HG03066 (cell line): ENCODE results near the gene FNBP1.
"Not testable (repeated sequence)": the region's sequence is repeated elsewhere in the genome, so short reads cannot be mapped to it uniquely, and the experiment has no call there.

Experiments used
- ATAC-seq: cut with Tn5 transposase; IDR thresholded peaks from one replicate; pipeline ENCODE4 v1.9.1; 2021; ENCODE audit warnings: low read depth; ENCODE audit not compliant: unreplicated experiment

The FNBP1 gene

GRCh38 chr9:129964901-129965734, 77.9 kb downstream of the FNBP1 start:
- ATAC-seq, result no peak

GRCh38 chr9:129962889-129963703, 79.9 kb downstream of the FNBP1 start:
- peak; percentile 74 for ATAC-seq

GRCh38 chr9:129962451-129962864, 80.5 kb downstream of the FNBP1 start:
- ATAC-seq, result no peak

GRCh38 chr9:129958796-129959195, 84.2 kb downstream of the FNBP1 start:
- no peak for ATAC-seq

- ATAC-seq, result no peak
These were observed 88.0 kb downstream of the FNBP1 start for GRCh38 chr9:129954868-129955550.

- ATAC-seq, result no peak
These were observed 89.3 kb downstream of the FNBP1 start for GRCh38 chr9:129953736-129954135.

- ATAC-seq, result no peak
These were observed 90.7 kb downstream of the FNBP1 start for GRCh38 chr9:129952337-129952736.

GRCh38 chr9:129949821-129950220, 93.2 kb downstream of the FNBP1 start:
- ATAC-seq, result no peak

- not testable (repeated sequence) for ATAC-seq
These were observed 94.4 kb downstream of the FNBP1 start for GRCh38 chr9:129948626-129949025.

GRCh38 chr9:129946246-129946995, 96.6 kb downstream of the FNBP1 start:
- ATAC-seq, result no peak

- no peak for ATAC-seq
These were observed 97.7 kb downstream of the FNBP1 start for GRCh38 chr9:129945314-129945713.

- ATAC-seq, result no peak
These were observed 98.4 kb downstream of the FNBP1 start for GRCh38 chr9:129944506-129945116.

GRCh38 chr9:129939431-129939830, 103.6 kb downstream of the FNBP1 start:
- no peak for ATAC-seq

- no peak for ATAC-seq
These were observed 104.6 kb downstream of the FNBP1 start for GRCh38 chr9:129938291-129938979.

GRCh38 chr9:129937879-129938278, 105.1 kb downstream of the FNBP1 start:
- ATAC-seq, result not testable (repeated sequence)

GRCh38 chr9:129936222-129936621, 106.8 kb downstream of the FNBP1 start:
- no peak for ATAC-seq

GRCh38 chr9:129934780-129935179, 108.2 kb downstream of the FNBP1 start:
- ATAC-seq, result no peak

- no peak for ATAC-seq
These were observed 108.9 kb downstream of the FNBP1 start for GRCh38 chr9:129934041-129934591.
